Mesothelial cell of epicardium (in vitro differentiated cells): ENCODE data around the gene CPB2. TPM values are rescaled to one million over a fixed set of nuclear protein-coding genes. Genes with fewer than 3 reads are reported as not detected.

ENCODE experiments used
- DNase-seq, 2 experiments: peaks; one replicate each; pipeline ENCODE4 v3.0.0; 2021; ENCODE audit warnings: low spot score in 2 of 2; ENCODE audit not compliant: unreplicated experiment in 2 of 2
- H3K27ac Mint-ChIP-seq: 2 replicates; pipeline ENCODE4 v1.8.0; 2021; ENCODE audit warnings: mixed read lengths
- H3K27me3 Mint-ChIP-seq: 2 replicates; pipeline ENCODE4 v1.8.0; 2021; ENCODE audit warnings: low read depth, mixed read lengths
- H3K36me3 Mint-ChIP-seq: 2 replicates; pipeline ENCODE4 v1.8.0; 2021; ENCODE audit warnings: mixed read lengths
- H3K4me1 Mint-ChIP-seq: 2 replicates; pipeline ENCODE4 v1.8.0; 2021; ENCODE audit warnings: mixed read lengths
- H3K4me3 Mint-ChIP-seq: 2 replicates; pipeline ENCODE4 v1.8.0; 2021; ENCODE audit warnings: mild to moderate bottlenecking, moderate library complexity, mixed read lengths
- H3K9me3 Mint-ChIP-seq: 2 replicates; pipeline ENCODE4 v1.8.0; 2021; ENCODE audit warnings: mixed read lengths
- total RNA-seq: library from RNA; stranded (reverse); gene quantifications from 3 replicates; pipeline ENCODE4 v1.2.1, GENCODE V29; 2021
- TF ChIP-seq, protein P1 (sequence below): fragments of 200-600 bp; sonication (generic); IDR thresholded peaks from one replicate; pipeline ENCODE4 v1.5.0; 2021; ENCODE audit warnings: antibody characterized with exemption; ENCODE audit not compliant: unreplicated experiment

Gene CPB2
- total RNA-seq, 1 donor from 2014 or later: not detected

DNA sequence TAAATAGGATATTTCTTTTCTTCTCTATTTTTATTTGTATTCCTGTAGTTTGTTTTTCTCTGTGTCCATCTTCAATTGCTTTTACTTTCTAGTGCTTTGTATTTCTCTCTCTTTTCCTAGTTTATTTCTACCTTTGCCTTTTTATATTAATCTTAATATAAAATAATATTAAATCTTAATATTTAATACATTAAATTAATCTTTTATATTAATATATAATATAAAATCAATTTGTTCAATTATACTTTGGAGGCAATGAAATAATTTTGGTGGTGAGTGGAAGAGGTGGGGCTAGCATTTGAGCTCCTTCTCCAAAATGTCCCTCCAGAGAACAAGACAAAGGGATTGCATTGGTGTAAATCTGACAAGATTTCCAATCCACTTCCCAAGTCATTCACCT is 6.3 kb upstream of the CPB2 start:
- Mint-ChIP-seq H3K27ac (no peak overlapping the region), H3K36me3 (no peaks in the 10 kb centered on the region), H3K27me3 (no peaks in the 10 kb centered on the region), H3K4me3 (no peak overlapping the region), H3K4me1 (peaks cover 5% of the 10 kb centered on the region), H3K9me3 (no peaks in the 10 kb centered on the region)
- DNase-seq: no peak
- TF ChIP-seq, protein P1, sequence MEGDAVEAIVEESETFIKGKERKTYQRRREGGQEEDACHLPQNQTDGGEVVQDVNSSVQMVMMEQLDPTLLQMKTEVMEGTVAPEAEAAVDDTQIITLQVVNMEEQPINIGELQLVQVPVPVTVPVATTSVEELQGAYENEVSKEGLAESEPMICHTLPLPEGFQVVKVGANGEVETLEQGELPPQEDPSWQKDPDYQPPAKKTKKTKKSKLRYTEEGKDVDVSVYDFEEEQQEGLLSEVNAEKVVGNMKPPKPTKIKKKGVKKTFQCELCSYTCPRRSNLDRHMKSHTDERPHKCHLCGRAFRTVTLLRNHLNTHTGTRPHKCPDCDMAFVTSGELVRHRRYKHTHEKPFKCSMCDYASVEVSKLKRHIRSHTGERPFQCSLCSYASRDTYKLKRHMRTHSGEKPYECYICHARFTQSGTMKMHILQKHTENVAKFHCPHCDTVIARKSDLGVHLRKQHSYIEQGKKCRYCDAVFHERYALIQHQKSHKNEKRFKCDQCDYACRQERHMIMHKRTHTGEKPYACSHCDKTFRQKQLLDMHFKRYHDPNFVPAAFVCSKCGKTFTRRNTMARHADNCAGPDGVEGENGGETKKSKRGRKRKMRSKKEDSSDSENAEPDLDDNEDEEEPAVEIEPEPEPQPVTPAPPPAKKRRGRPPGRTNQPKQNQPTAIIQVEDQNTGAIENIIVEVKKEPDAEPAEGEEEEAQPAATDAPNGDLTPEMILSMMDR: no peak

DNA sequence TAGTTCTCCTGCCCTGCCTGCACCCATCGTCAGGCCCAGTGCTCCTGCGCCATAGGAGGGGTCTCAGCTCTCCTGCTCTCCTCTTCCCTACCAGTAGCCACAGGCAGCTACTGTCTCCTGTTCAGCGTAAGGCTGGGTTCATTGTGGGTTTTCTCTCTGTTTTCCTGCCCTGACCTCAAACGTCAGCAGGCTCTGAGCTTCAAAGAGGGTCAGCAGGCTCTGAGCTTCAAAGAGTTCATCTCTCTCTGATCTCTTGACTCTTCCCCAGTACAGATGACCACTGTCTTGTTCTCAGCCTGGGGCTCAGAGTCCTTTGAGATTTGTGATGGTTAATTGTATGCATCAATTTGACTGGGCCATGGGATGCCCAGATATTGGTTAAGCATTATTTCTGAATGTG is 4.6 kb upstream of the CPB2 start:
- Mint-ChIP-seq H3K4me1 (peaks cover 5% of the 10 kb centered on the region), H3K36me3 (no peaks in the 10 kb centered on the region), H3K27me3 (no peaks in the 10 kb centered on the region), H3K9me3 (no peaks in the 10 kb centered on the region), H3K4me3 (no peak overlapping the region), H3K27ac (no peak overlapping the region)
- DNase-seq: no peak
- TF ChIP-seq, protein P1: no peak

DNA sequence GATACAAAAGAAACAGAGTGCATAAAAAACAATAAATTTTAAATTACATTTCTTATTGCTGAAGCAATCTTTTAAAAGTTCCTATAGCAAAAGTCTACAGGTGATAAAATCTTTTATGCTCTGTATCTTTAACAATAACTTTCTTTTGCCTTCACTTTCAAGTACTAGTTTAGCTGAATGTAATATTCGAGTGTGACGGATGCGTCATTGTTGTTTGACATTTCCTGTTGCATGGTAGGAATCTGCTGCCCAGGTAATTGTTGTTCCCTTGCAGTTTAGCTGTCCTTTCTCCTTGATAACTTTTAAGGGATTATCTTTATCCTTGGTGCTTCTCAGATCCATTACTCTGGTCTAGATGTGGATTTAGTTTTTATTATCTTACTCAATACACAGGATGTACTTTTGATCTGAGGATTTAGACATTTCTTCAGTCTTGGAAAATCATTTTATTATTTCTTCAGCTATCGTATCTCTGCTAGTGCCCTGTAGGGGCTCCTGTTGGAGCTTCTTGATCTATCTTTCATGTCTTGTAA is 2.1 kb upstream of the CPB2 start:
- Mint-ChIP-seq H3K9me3 (no peaks in the 10 kb centered on the region), H3K27ac (no peak overlapping the region), H3K4me1 (peaks cover 7% of the 10 kb centered on the region), H3K36me3 (no peaks in the 10 kb centered on the region), H3K4me3 (no peak overlapping the region), H3K27me3 (no peaks in the 10 kb centered on the region)
- TF ChIP-seq, protein P1: no peak
- no peak for DNase-seq

DNA sequence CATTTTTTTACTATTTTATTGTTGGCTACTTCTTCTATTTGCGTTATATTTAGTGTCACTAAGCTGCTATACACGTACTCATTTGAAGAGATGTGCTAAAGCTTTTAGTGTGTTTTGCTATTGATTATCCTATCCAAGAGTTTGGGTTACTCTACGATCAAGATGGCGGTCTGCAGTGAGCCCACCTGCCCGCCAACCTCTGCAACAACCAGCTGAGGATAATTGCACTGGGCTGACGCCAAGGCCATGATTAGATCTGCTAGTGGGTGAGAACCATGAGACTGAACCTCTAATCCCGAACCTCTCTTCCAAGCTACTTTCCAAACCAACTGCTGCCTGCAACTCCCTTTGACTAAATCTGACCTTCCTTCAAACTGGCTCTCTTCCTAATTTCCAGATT is 1.8 kb downstream of the CPB2 start:
- H3K27me3 Mint-ChIP-seq: no peaks in the 10 kb centered on the region
- H3K36me3 Mint-ChIP-seq: no peaks in the 10 kb centered on the region
- H3K4me1 Mint-ChIP-seq: peaks cover 7% of the 10 kb centered on the region
- H3K9me3 Mint-ChIP-seq: no peaks in the 10 kb centered on the region
- no peak overlapping the region for H3K4me3 Mint-ChIP-seq
- TF ChIP-seq, protein P1: no peak
- H3K27ac Mint-ChIP-seq: no peak overlapping the region
- DNase-seq: no peak

DNA sequence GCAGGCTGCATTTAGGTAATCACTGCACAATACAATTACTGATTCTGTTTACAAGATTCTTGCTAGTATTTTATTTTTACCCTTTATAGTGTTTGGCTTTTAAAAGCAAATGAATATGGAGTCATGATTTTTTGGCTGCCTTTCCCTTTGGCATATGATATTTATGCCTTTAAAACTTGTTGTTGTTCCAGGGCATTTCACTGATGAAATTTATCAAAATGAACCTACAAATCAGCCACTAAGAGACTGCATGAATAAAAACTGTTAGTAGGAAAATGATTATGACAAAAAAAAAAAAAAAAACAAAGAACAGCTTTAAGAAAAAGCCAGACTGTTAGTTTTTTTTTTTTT is 2.6 kb downstream of the CPB2 start:
- H3K4me3 Mint-ChIP-seq: no peak overlapping the region
- H3K27me3 Mint-ChIP-seq: no peaks in the 10 kb centered on the region
- no peaks in the 10 kb centered on the region for H3K9me3 Mint-ChIP-seq
- peaks cover 7% of the 10 kb centered on the region for H3K4me1 Mint-ChIP-seq
- H3K36me3 Mint-ChIP-seq: no peaks in the 10 kb centered on the region
- H3K27ac Mint-ChIP-seq: no peak overlapping the region
- TF ChIP-seq, protein P1: no peak
- no peak for DNase-seq
